Activated naive CD4-positive, alpha-beta T cell treated with anti-CD3 and anti-CD28 coated beads for 36 hours (primary cell): ENCODE data around the gene CLMN. TPM values are rescaled to one million over a fixed set of nuclear protein-coding genes. Genes with fewer than 3 reads are reported as not detected.

Experiments
- CTCF ChIA-PET: fragments of 350-600 bp; sonication (Branson Sonifier 250); formaldehyde crosslinking; loops from one replicate; lab custom pipeline; 2021; ENCODE audit warnings: antibody characterized with exemption; lab: Charles Lee
- DNase-seq: peaks from one replicate; pipeline ENCODE4 v3.0.0-alpha.2; 2020
- H3K27ac Mint-ChIP-seq: one replicate; pipeline ENCODE4 v1.8.0; 2021; ENCODE audit warnings: mild to moderate bottlenecking, mixed read lengths
- H3K27me3 Mint-ChIP-seq: one replicate; pipeline ENCODE4 v1.8.0; 2021; ENCODE audit warnings: low read depth, mixed read lengths
- H3K36me3 Mint-ChIP-seq: one replicate; pipeline ENCODE4 v1.8.0; 2021; ENCODE audit warnings: low read depth, mixed read lengths
- H3K4me1 Mint-ChIP-seq: one replicate; pipeline ENCODE4 v1.8.0; 2021; ENCODE audit warnings: low read depth, mixed read lengths
- H3K4me3 Mint-ChIP-seq: one replicate; pipeline ENCODE4 v1.8.0; 2021; ENCODE audit warnings: mild to moderate bottlenecking, moderate library complexity, mixed read lengths
- H3K9me3 Mint-ChIP-seq: one replicate; pipeline ENCODE4 v1.8.0; 2021; ENCODE audit warnings: mixed read lengths
- intact Hi-C: fragments of 100-400 bp; cut with micrococcal nuclease; formaldehyde crosslinking; loops from one replicate; pipeline ENCODE4 v1.15.1; 2023
- total RNA-seq, 2 experiments: library from RNA; stranded (reverse); gene quantifications; one replicate each; pipeline ENCODE4 v1.2.3, GENCODE V29; 2021

The CLMN gene
- total RNA-seq, 2 experiments from 2014 or later = 1.9 to 2.6 TPM

DNA sequence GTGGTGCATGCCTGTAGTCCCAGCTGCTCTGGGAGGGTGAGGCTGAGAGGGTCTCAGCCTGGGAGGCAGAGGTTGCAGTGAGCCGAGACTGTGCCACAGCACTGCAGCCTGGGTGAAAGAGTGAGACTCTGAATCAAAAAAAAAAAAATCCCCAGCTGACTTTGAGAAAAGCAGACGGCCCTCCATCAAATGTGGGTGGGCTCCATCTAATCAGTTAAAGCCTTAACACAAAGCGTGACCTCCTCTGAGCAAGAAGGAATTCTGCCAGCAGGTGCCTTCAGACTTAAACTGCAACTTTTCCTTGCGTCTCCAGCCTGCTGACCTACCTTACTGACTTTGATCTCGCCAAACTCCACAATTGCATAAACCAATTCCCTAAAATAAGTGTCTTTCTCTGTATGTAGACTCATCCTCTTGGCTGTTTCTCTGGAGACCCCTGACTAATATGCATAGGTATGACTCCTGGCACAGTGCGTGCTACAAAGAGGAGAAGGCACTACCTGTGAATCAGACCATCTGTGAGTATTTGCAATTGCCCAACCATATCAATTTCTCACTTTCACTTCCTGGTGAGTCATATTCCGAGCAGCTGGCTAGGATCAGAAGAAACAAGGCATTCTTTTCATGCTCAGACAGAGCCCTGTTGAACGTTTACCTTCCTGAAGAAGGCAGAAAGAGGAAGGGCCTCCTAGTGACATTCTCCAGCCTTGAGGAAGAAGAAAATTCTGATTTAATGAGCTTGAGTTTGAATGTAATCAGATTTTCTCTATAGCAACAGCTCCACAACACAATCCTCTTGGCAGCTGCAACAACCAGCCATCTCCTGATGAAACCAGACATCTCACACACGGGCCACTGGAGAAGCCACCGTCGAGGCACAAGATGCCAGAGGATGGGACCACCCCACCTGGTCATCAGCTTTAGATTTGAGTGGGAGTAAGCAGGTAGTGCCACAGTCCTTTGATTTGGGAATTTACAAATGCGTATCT, 54.3 kb downstream of the CLMN start:
- H3K4me1 Mint-ChIP-seq = peaks cover 36% of the 10 kb centered on the region
- intact Hi-C loops = loop anchor here (1.0 to 10.0 kb wide), 5 partner anchors 52 to 1291 kb away; partner anchors contain the start of genes ASB2, CLMN and DICER1
- H3K27me3 Mint-ChIP-seq = no peaks in the 10 kb centered on the region
- H3K27ac Mint-ChIP-seq = peak overlapping the region; percentile 56
- CTCF ChIA-PET = interaction anchor here (0.8 kb wide), 1 partner anchor 258 kb away, joined by 4 read pairs; no protein-coding TSS in a partner anchor
- peak; percentile 79 for DNase-seq
- H3K36me3 Mint-ChIP-seq = no peaks in the 10 kb centered on the region
- H3K4me3 Mint-ChIP-seq = no peak overlapping the region
- H3K9me3 Mint-ChIP-seq = no peaks in the 10 kb centered on the region

- CTCF ChIA-PET = no interaction called here
Observed at GRCh38 chr14:95264271-95264973, 55.3 kb downstream of the CLMN start.

DNA sequence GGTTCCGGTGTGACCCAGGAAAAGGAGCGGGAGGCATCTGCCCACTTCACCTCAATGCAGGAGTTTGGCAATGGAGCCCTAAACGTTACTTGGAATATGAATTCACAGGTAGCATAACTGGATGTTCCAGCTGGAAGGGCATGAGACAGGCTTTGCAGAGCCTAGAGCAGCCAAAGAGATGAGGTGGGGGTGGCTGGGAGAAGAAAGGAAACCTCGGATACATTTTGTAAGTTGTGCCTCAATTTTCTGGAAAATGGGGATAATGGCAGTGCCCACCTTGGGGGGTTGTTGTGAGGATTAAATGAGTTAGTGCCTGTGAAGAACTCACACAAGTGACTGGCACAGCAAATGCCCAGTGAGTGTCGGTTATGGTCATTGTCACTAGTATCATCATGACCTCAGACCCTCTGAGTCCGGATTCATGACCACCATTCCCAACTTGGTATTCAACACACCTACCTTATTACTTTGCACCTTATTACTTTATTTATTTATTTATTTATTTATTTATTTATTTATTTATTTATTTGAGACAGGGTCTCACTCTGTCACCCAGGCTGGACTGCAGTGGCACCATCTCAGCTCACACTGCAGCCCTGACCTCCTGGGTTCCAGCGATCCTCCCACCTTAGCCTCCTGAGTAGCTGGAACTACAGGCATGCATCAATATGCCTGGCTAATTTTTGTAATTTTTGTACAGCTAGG, 56.0 kb downstream of the CLMN start:
- Mint-ChIP-seq H3K9me3 (no peaks in the 10 kb centered on the region), H3K27me3 (no peaks in the 10 kb centered on the region), H3K4me3 (no peak overlapping the region), H3K4me1 (peaks cover 36% of the 10 kb centered on the region), H3K27ac (no peak overlapping the region), H3K36me3 (no peaks in the 10 kb centered on the region)
- CTCF ChIA-PET = no interaction called here
- DNase-seq = no peak
- intact Hi-C loops = loop anchor here (2.0 to 10.0 kb wide), 3 partner anchors 107 to 1289 kb away; partner anchors contain the start of genes ASB2 and DICER1

More at GRCh38 chr14:95264271-95264973, 55.3 kb downstream of the CLMN start:
- Mint-ChIP-seq H3K4me3 (no peak overlapping the region), H3K27ac (no peak overlapping the region), H3K27me3 (no peaks in the 10 kb centered on the region), H3K36me3 (no peaks in the 10 kb centered on the region), H3K9me3 (no peaks in the 10 kb centered on the region), H3K4me1 (peaks cover 36% of the 10 kb centered on the region)
- no peak for DNase-seq
- intact Hi-C loops = loop anchor here (2.0 to 10.0 kb wide), 3 partner anchors 108 to 1290 kb away; partner anchors contain the start of genes ASB2 and DICER1

DNA sequence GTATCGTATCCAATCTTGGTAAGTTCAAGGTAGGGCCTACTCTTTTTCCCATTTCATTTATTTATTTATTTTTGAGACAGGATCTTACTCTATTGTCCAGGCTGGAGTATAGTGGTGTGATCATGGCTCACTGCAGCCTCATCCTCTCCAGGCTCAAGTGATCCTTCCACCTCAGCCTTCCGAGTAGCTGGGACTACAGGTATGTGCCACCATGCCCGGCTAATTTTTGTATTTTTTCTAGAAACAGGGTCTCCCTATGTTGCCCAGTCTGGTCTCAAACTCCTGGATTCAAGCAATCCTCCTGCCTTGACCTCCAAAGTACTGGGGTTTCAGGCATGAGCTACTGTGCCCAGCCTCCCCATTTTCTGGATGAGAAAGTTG, 57.2 kb downstream of the CLMN start:
- Mint-ChIP-seq H3K36me3 (no peaks in the 10 kb centered on the region), H3K4me1 (peaks cover 29% of the 10 kb centered on the region), H3K4me3 (no peak overlapping the region), H3K27me3 (no peaks in the 10 kb centered on the region), H3K9me3 (no peaks in the 10 kb centered on the region), H3K27ac (no peak overlapping the region)
- DNase-seq = no peak
- intact Hi-C loops = loop anchor here (5.0 to 10.0 kb wide), 2 partner anchors 1085 to 1288 kb away; partner anchors contain the start of gene ASB2
- CTCF ChIA-PET = no interaction called here

GRCh38 chr14:95261616-95262510, 57.8 kb downstream of the CLMN start:
- CTCF ChIA-PET = interaction anchor here (0.6 kb wide), 1 partner anchor 21 kb away, joined by 3 read pairs; no protein-coding TSS in a partner anchor
- Mint-ChIP-seq H3K27ac (no peak overlapping the region), H3K4me3 (no peak overlapping the region), H3K36me3 (no peaks in the 10 kb centered on the region), H3K9me3 (no peaks in the 10 kb centered on the region), H3K27me3 (no peaks in the 10 kb centered on the region), H3K4me1 (peaks cover 22% of the 10 kb centered on the region)
- DNase-seq = no peak
- intact Hi-C loops = loop anchor here (5.0 to 10.0 kb wide), 2 partner anchors 1085 to 1287 kb away; partner anchors contain the start of gene ASB2

- H3K36me3 Mint-ChIP-seq = no peaks in the 10 kb centered on the region
- H3K9me3 Mint-ChIP-seq = no peaks in the 10 kb centered on the region
- intact Hi-C loops = loop anchor here (1.0 to 10.0 kb wide), 3 partner anchors 8 to 1286 kb away; partner anchors contain the start of gene ASB2
- CTCF ChIA-PET = interaction anchor here (0.6 kb wide), 1 partner anchor 20 kb away, joined by 3 read pairs; no protein-coding TSS in a partner anchor
- peak overlapping the region; percentile 54 for H3K27ac Mint-ChIP-seq
- H3K27me3 Mint-ChIP-seq = no peaks in the 10 kb centered on the region
- peaks cover 14% of the 10 kb centered on the region for H3K4me1 Mint-ChIP-seq
- H3K4me3 Mint-ChIP-seq = no peak overlapping the region
- DNase-seq = peak; percentile 41
Observed at GRCh38 chr14:95260537-95261361, 59.0 kb downstream of the CLMN start.

DNA sequence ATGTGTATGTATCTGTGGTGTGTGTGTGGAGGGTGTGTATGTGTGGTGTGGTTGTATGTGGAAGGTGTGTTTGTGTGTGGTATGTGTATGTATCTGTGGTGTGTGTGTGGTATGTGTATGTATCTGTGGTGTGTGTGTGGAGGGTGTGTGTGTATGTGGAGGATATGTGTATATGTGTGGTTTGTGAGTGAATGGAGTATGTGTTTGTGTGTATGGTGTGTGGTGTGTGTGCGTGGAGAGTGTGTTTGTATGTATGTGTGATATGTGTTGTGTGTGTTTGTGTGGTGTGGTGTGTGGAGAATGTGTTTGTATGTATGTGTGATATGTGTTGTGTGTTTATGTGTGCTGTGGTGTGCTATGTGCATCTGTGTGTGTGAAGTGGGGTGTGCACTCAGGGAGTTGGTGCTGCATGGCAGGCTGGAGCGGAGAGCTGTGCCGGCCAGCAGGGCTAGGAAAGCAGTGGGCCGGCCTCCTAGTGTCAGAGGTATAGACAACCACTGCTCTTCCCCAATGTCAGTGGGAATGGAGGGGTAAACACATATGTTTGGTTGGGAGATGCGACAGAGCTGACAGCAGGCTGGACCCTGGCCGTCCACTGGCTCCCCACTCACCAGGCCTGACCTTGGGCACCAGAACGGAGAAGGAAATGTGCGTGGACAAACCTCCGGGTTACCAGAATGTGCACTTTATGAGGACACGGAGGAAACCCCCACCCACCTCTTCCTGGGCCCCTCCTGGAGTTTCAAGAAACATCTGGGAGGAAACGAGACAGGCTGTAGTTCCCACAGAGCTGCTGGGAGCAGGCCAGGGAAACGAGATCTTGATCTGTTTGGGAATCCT, 60.7 kb downstream of the CLMN start:
- H3K27me3 Mint-ChIP-seq = no peaks in the 10 kb centered on the region
- H3K9me3 Mint-ChIP-seq = no peaks in the 10 kb centered on the region
- H3K4me3 Mint-ChIP-seq = no peak overlapping the region
- no peaks in the 10 kb centered on the region for H3K36me3 Mint-ChIP-seq
- H3K4me1 Mint-ChIP-seq = peaks cover 2% of the 10 kb centered on the region
- no peak for DNase-seq
- intact Hi-C loops = no loop called here
- CTCF ChIA-PET = no interaction called here
- no peak overlapping the region for H3K27ac Mint-ChIP-seq

DNA sequence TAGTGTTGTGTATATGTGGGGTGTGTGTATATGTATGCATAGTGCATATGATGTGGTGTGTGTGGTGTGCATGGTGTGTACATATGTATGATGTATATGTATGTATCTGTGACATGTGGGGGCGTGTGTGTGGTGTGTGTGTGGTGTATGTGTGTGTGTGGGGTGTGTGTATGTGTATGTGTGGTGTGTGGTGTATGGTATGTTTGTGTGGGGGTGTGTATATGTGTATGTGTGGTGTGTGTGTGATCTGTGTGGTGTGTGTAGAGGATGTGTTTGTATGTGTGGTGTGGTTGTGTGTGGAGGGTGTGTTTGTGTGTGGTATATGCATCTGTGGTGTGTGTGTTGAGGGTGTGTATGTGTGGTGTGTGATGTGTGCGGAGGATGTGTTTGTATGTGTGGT, 61.6 kb downstream of the CLMN start:
- Mint-ChIP-seq H3K27ac (no peak overlapping the region), H3K9me3 (no peaks in the 10 kb centered on the region), H3K27me3 (no peaks in the 10 kb centered on the region), H3K4me3 (no peak overlapping the region), H3K36me3 (no peaks in the 10 kb centered on the region), H3K4me1 (peaks cover 2% of the 10 kb centered on the region)
- no peak for DNase-seq
- intact Hi-C loops = no loop called here
- CTCF ChIA-PET = no interaction called here

- Mint-ChIP-seq H3K36me3 (no peaks in the 10 kb centered on the region), H3K9me3 (no peaks in the 10 kb centered on the region), H3K4me1 (peaks cover 2% of the 10 kb centered on the region), H3K4me3 (no peak overlapping the region), H3K27me3 (no peaks in the 10 kb centered on the region), H3K27ac (no peak overlapping the region)
- intact Hi-C loops = no loop called here
- CTCF ChIA-PET = no interaction called here
- DNase-seq = no peak
Observed at GRCh38 chr14:95257521-95257920, 62.2 kb downstream of the CLMN start.

DNA sequence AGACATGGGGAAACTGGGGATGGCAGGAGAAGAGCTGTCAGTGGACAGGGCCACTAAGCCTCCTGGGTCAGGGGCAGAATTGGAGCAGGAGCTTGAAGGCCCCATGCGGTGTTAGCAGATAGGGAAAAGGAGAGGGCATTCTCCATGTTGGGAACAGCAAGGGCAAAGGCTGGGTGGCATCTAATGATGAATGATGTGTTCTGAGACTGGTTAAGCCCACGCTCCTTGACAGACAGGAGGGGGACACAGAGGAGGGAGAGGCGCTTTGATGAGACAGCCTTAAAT, 63.0 kb downstream of the CLMN start:
- DNase-seq = no peak
- intact Hi-C loops = no loop called here
- Mint-ChIP-seq H3K4me3 (no peak overlapping the region), H3K27me3 (no peaks in the 10 kb centered on the region), H3K9me3 (no peaks in the 10 kb centered on the region), H3K27ac (no peak overlapping the region), H3K4me1 (no peaks in the 10 kb centered on the region), H3K36me3 (no peaks in the 10 kb centered on the region)
- CTCF ChIA-PET = no interaction called here
